NT2/D1 (cell line): ENCODE measurements around the gene GPX4.

Source experiments
- SUZ12 ChIP-seq: IDR thresholded peaks from 2 replicates; pipeline ENCODE4 v1.6.1; 2011; ENCODE audit not compliant: insufficient read length, insufficient read depth; ENCODE audit errors: extremely low read depth
- YY1 ChIP-seq: IDR thresholded peaks from 2 replicates; pipeline ENCODE4 v1.6.1; 2011; ENCODE audit not compliant: insufficient read length, insufficient read depth
- ZNF274 ChIP-seq: IDR thresholded peaks from 2 replicates; pipeline ENCODE4 v1.6.1; 2011; ENCODE audit warnings: mild to moderate bottlenecking, low read depth, low read length

DNA sequence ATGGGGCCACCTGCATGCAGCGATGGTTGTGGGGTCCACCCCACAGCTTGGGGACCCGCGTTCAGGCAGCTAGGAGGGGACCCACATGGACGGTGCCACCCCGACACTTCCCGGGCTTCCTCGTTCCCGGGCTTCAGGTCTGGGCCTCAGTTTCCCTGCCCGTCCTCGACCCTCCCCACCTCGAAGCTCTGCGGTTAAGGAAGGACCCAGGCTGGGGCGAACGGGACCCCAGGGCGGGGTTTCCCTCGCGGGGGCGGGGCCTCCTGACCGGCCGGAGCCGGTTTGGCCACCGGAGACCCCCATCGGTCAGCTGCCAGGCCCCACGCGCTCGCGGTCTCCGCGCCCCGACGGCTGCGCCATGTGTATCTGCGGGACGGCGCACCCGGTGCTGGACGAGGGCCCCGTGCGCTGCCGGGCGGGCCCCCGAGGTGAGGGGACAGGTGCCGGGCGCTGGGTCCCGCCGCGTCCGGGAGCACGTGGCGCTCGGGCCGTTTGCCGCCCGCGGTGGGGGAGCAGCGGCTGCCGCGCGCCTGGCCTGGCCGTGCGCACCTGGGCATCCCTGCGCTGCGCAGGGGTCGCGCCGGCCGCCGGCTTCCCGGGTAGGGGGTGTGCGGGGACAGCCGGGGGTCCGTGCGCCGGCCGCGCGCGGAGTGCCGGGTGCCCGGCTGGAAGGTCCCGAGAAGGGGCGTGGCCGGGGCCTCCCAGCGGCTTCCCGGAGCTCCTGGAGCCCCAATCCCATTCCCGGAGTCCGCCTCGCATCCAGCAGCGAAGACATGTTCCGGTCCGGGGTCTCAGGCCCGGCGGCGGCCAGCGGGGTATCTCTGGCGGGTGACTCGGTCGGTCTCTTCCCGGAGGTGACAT is 32.6 kb upstream of the GPX4 start:
- TF ChIP-seq YY1 (no peak), SUZ12 (no peak), ZNF274 (no peak)
